ENCODE data around the gene MS4A1.
A peak's percentile ranks its signal among the peaks of the same experiment; 100 is the strongest.
"Not testable (repeated sequence)": the region's sequence is repeated elsewhere in the genome, so short reads cannot be mapped to it uniquely, and the experiment has no call there.

MS4A1 gene

GRCh38 chr11:60455531-60456042, at the start of gene MS4A1:
Gene MS4A1 (plus strand): TSS chr11:60455847. CDS start chr11:60462375, 6,528 bp downstream.
- no peak for DNase-seq

DNA sequence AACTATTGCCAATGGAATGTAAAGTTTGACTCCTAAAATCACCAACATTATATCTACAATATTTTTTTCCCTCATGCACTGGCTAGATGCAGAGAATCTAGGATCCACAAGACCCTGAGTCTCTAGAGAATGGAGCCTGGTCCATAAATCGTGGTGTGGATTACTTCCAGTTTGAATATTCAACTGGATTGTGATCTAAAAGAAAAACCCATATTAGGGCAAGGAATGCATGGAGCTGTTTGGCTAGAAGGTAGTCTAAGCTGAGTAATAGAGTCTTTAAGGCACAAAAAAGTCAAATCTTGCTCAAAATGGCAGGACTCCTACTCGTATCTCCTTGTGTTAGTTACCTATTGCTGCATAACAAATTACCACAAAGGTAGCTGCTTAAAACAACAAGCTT, 35.6 kb upstream of the MS4A1 start:
- no peak for DNase-seq

DNA sequence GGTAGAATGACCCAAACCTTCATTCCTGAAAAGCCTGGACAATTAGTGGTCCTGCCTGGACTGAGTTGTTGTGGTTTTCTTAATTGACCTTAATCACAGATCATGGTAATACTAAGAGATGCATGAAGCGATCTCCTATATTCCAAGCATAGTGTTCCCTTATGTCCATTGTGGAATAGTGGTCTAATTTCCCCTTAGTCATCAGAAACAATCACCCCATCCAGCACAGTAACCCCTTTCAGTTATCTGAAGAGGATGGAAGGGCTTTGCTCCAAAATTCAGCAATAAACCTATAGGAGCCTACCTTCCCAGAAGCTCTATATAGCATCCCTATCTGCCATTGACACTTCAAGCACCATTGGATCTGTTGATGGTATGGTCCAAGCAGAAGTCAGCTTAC, 33.0 kb upstream of the MS4A1 start:
- DNase-seq: no peak

GRCh38 chr11:60428517-60428916, 27.1 kb upstream of the MS4A1 start:
- no peak for DNase-seq

GRCh38 chr11:60429272-60429671, 26.4 kb upstream of the MS4A1 start, which contains the start of gene MS4A5:
Gene MS4A5 (plus strand): TSS chr11:60429572. CDS start chr11:60429675, 103 bp downstream.
- no peak for DNase-seq

GRCh38 chr11:60431251-60431650, 24.4 kb upstream of the MS4A1 start:
- no peak for DNase-seq

- no peak for DNase-seq
These were observed 22.2 kb upstream of the MS4A1 start for GRCh38 chr11:60433401-60433800.

DNA sequence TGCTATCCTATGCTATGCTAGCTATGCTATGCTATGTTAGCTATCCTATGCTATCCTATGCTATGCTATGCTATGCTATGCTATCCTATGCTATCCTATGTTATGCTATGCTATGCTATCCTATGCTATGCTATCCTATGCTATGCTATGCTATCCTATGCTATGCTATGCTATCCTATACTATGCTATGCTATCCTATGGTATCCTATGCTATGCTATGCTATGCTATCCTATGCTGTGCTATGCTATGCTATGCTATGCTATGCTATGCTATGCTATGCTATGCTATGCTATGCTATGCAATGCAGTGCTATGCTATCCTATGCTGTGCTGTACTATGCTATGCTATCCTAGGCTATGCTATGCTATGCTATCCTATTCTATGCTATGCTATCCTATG, 8.6 kb upstream of the MS4A1 start:
- no peak for DNase-seq

DNA sequence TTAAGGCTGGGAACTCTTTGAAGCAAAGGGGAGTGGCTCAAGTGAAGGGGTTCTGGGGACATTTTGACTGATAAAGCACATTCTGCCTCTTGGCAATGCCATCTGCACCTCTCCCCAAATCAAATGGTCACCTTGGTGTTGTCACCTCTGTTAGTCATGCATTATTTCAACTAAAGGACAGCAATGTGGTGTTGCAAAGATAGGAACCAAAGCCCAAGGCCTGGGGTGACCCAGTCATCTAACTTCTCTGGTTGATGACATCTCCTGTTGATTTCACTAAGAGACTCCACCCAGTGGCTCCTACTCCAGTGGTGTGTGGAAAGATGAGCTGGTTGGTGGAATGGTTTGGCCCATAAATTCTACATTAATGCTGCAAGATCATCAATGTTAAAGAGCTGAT, 7.8 kb upstream of the MS4A1 start:
- DNase-seq: no peak

DNA sequence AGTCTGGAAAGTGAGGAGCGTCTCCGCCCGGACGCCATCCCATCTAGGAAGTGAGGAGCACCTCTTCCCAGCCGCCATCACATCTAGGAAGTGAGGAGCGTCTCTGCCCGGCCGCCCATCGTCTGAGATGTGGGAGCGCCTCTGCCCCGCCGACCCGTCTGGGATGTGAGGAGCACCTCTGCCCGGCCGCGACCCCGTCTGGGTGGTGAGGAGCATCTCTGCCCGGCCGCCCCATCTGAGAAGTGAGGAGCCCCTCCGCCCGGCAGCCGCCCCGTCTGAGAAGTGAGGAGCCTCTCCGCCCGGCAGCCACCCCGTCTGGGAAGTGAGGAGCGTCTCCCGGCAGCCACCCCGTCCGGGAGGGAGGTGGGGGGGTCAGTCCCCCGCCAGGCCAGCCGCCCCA, 4.5 kb upstream of the MS4A1 start:
- not testable (repeated sequence) for DNase-seq

GRCh38 chr11:60454212-60454611, 1.4 kb upstream of the MS4A1 start:
- DNase-seq: no peak

DNA sequence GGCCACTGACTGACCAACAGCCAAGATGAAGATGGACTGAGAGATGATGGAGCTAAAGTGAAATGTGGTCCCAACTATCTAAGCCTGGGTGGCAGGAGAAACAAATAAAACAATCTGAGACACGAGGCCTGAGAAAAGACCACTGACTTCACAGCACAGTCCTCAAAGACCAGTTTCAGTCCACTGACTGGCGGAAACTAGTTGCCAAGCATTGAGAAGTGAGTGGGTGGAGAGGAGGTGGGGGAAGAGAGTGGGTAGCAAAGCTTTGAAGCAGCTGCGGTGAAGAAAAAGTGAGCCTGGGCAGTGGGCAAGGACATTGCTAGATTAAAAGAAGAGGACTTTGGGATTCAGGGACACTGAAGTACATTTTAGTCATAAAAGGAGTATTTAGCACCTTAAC, 1.9 kb downstream of the MS4A1 start:
- no peak for DNase-seq

DNA sequence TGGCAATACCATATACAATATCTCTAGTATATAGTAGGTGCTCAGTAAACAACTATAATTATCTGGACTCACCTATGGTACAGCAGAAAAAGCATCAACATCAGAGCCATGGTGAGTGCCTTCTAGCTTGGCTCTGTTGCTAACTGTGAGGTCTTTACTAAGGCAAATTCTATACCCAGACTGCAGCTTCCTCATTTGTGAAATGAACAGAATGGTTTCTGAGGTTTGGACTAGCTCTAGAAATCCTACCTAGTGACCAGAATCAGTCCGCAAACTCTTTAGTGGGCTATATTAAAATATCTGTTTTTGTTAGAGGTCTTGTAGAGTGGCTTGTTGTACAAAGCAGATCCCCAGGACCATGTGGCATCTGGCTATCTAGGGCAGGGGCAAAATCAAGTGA, 3.7 kb downstream of the MS4A1 start:
- DNase-seq: no peak

DNA sequence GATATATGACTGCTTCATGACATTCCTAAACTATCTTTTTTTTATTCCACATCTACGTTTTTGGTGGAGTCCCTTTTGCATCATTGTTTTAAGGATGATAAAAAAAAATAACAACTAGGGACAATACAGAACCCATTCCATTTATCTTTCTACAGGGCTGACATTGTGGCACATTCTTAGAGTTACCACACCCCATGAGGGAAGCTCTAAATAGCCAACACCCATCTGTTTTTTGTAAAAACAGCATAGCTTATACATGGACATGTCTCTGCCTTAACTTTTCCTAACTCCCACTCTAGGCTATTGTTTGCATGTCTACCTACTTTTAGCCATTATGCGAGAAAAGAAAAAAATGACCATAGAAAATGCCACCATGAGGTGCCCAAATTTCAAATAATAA, 13.2 kb downstream of the MS4A1 start:
- no peak for DNase-seq

GRCh38 chr11:60469723-60470122, 14.1 kb downstream of the MS4A1 start:
- DNase-seq: no peak

GRCh38 chr11:60477035-60477445, 21.4 kb downstream of the MS4A1 start:
- no peak for DNase-seq

DNA sequence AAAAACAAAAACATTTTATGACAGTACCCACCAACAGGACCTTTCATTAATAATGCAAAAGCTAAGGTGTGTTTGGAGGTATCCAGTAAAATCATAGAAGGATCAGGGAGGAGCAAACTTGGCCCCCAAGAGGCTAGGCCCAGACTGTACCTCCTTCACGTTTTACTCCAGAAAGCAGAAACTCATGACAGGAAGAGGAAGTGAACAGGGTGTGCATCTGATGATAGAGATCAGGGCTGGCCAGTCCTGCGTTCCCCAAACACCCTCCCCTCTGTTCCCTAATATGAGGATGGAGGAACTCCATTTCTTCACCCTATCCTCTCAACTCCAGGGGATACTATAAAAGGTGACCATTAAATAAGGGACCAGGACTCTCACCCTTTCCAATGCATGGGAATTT, 26.7 kb downstream of the MS4A1 start:
- DNase-seq: no peak

DNA sequence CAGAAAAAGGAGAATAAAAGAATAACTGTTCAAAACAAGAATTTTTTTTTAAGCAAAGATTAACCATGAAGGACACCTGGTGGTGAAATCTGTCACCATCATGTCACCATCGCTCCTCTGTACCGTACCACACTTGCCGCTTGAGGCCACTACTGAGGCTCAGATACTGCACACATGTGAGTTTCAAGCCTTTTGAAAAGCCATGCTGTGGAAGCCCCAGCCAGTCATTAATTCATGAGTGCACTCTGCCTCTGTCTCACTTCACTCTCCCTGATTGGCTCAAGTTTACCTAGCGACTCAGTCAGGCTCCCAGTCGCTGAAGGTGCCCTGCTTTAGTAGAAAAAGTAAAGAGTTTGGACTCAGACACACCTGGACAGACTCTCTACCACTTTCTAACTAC, 30.3 kb downstream of the MS4A1 start:
- DNase-seq: peak; percentile 8 to 46

GRCh38 chr11:60492488-60493009, 36.9 kb downstream of the MS4A1 start, which contains the start of gene MS4A12:
Gene MS4A12 (plus strand): TSS chr11:60492778. CDS start chr11:60497319, 4,541 bp downstream.
- DNase-seq: no peak

DNA sequence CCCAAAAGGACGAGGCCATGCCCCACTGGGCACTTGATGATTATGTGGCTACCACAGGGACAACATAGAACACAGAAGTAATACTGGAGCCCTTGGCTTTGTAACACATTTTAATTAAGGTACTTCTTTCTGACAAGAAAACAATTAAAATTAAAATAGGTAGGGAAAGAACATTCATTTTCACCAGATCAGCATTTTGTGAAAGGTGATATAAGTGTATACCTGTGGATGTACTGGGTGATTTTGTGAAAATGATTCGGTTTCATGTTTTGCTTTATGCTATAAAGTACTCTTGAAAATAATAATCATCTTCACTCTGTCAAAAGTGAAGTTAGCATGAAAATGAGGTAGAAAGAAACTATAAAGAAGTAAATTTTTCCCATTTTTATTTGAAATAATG, 37.8 kb downstream of the MS4A1 start:
- DNase-seq: no peak

- DNase-seq: no peak
These were observed 42.8 kb downstream of the MS4A1 start for GRCh38 chr11:60498399-60498798.

DNA sequence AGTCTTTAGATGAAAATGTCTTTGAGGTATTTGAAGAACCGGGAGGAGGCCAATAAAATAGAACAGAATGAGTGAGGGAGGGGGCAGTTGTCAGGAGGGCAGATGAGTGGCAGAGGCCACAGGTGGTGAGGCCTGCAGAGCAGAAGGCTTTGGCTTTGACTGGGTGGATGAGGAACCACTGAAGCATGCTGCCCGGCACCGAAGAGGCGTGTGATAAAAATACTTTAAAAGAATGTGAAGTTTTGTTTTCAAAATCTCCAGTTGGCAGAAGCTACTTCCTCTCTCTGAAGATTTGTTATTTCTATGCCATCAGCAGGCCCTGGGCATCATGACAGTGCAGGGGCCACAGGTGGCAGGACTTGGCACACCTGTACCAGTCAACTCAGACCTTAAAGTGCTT, 43.2 kb downstream of the MS4A1 start:
- no peak for DNase-seq

DNA sequence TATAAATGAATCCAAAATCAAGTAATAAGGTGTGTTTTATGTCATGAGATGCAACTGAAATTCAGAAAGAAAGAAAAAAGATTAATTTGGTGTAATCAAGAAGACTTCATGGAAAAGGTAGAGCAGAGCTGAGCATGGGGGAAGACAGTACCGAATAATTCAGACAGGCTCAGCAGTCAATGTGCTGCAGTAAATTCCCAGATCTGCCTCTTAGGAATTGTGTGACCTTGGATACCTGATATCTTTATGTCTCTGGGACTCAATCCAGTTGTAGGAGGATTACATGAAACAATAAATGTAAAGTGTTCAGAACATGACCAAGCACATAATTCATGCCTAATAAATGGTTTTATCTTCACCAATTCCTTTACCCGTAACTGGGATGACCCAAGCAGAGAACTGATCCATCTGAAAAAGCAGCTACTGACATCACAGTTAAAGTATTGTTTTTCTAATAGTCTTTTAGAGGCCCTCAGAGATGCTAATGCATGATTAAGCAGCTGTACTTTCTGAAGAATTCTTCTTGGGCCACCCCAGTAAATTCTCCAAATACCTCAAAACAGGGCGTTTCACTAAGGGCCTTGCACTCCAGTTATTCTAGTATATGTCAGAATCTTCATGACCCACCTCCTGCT, 44.7 kb downstream of the MS4A1 start:
- DNase-seq: no peak

DNA sequence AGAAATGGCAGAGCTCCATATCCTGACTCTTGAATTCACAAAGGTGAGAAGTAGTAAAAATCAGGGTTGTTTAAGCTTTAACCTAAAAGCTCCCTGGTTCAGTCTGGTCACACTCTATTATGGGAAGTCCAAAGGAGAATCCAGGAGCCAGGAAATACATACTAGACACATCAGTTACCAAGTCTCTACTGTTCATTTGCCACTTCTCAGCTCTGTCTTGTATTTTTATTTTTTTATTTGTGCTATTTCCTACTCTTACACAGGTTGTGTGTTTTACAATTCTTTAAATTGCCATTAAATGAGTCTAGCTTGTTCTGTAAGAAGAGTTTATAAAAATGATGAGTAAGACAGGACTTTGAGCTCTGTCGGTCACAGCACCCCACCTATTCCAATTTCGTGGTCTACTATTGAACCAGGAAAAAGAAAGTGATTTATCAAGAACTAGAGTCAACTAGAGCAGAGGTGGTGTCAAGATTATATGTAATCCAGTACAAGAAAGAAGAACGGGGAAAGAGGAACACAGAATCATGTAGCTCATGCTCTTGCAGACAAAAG, 46.7 kb downstream of the MS4A1 start:
- no peak for DNase-seq
